Panc1 (cell line): ENCODE data around the gene SLC12A4. TPM values are rescaled to one million over a fixed set of nuclear protein-coding genes. Genes with fewer than 3 reads are reported as not detected.

Experiments
- ATAC-seq: fragments of 200-7000 bp; cut with Tn5 transposase; 2 replicates; pipeline ENCODE4 v1.9.1; 2020; ENCODE audit warnings: mild to moderate bottlenecking, moderate library complexity
- BruUV-seq: library from RNA; stranded (reverse); fragments of 400-500 nt; replicated peaks from 2 replicates; lab custom pipeline; 2021; lab: Mats Ljungman, UMichigan
- CTCF ChIA-PET: fragments of 300-600 bp; sonication (Branson Sonifier 250); formaldehyde crosslinking; loops from one replicate; lab custom pipeline; 2022; ENCODE audit warnings: antibody characterized with exemption; lab: Charles Lee
- POLR2A ChIA-PET: fragments of 300-600 bp; sonication (Branson Sonifier 250); formaldehyde crosslinking; loops from one replicate; lab custom pipeline; 2022; ENCODE audit warnings: antibody characterized with exemption; lab: Charles Lee
- DNase-seq: peaks from one replicate; pipeline ENCODE4 v3.0.0-alpha.2; 2010; ENCODE audit warnings: low read depth, low spot score
- H3K27ac ChIP-seq: 2 replicates; pipeline ENCODE4 v1.5.1; 2011; ENCODE audit warnings: mild to moderate bottlenecking, low read length, inconsistent platforms
- H3K27me3 ChIP-seq: fragments of 200-500 bp; sonication (Bioruptor generic); 2 replicates; pipeline ENCODE4 v1.6.0; 2014; ENCODE audit warnings: low read length, inconsistent platforms; ENCODE audit not compliant: control insufficient read depth, insufficient read depth
- H3K36me3 ChIP-seq: fragments of 200-500 bp; sonication (Bioruptor generic); 2 replicates; pipeline ENCODE4 v1.5.1; 2014; ENCODE audit warnings: inconsistent platforms, mild to moderate bottlenecking, low read length, moderate library complexity; ENCODE audit not compliant: control insufficient read depth, insufficient read depth
- H3K4me1 ChIP-seq: 2 replicates; pipeline ENCODE4 v1.5.1; 2011; ENCODE audit warnings: inconsistent platforms, mild to moderate bottlenecking, low read length, moderate library complexity; ENCODE audit not compliant: control insufficient read depth, insufficient read depth
- H3K4me3 ChIP-seq, 2 experiments: 2 replicates each; pipeline ENCODE4 v1.5.1; 2011 to 2012; ENCODE audit warnings: low read depth in 2 of 2, low read length in 2 of 2, mild to moderate bottlenecking in 2 of 2, inconsistent platforms in 1 of 2, moderate library complexity in 1 of 2
- H3K9me3 ChIP-seq: fragments of 200-500 bp; sonication (Bioruptor generic); 2 replicates; pipeline ENCODE4 v1.5.1; 2014; ENCODE audit warnings: low read depth, mild to moderate bottlenecking, inconsistent platforms, low read length, moderate library complexity; ENCODE audit not compliant: control insufficient read depth, insufficient read depth
- CTCF ChIP-seq: fragments of 450-650 bp; IDR thresholded peaks from 2 replicates; pipeline ENCODE4 v1.5.1; 2017; ENCODE audit warnings: mild to moderate bottlenecking
- POLR2AphosphoS5 ChIP-seq: IDR thresholded peaks from 2 replicates; pipeline ENCODE4 v1.6.1; 2012; ENCODE audit warnings: mild to moderate bottlenecking, low read depth, low read length, moderate library complexity
- REST ChIP-seq, 2 experiments: IDR thresholded peaks; 2 replicates each; pipeline ENCODE4 v1.6.1; 2011 to 2012; ENCODE audit warnings: low read depth in 2 of 2, control low read depth in 1 of 2, low read length in 1 of 2, mild to moderate bottlenecking in 1 of 2, moderate library complexity in 1 of 2; ENCODE audit not compliant: insufficient read depth in 1 of 2
- SIN3A ChIP-seq: IDR thresholded peaks from 2 replicates; pipeline ENCODE4 v1.6.1; 2012; ENCODE audit warnings: low read depth, mild to moderate bottlenecking, low read length, moderate library complexity, borderline replicate concordance; ENCODE audit not compliant: insufficient read depth
- TCF7L2 ChIP-seq: IDR thresholded peaks from 2 replicates; pipeline ENCODE4 v1.6.1; 2011; ENCODE audit warnings: mild to moderate bottlenecking, low read depth, low read length, inconsistent platforms
- in situ Hi-C: cut with HindIII; loops from 2 replicates; pipeline ENCODE4 v1.10.0; 2016; ENCODE audit warnings: low sequenced_read_pairs, low pct_unique_long_range_greater_than_20kb
- intact Hi-C: fragments of 100-400 bp; cut with micrococcal nuclease; formaldehyde crosslinking; loops from one replicate; pipeline ENCODE4 v1.10.0; 2022; ENCODE audit not compliant: unreplicated experiment
- total RNA-seq: library from RNA; stranded (reverse); gene quantifications from one replicate; pipeline ENCODE4 v1.2.1, GENCODE V29; 2021; ENCODE audit not compliant: unreplicated experiment

Gene SLC12A4
- total RNA-seq, 1 experiment from 2014 or later = 31.8 TPM

GRCh38 chr16:67934306-67935100, 33.9 kb downstream of the SLC12A4 start:
- H3K4me3 ChIP-seq = peak overlapping the region; percentile 80 to 92
- no peak for DNase-seq
- ChIA-PET POLR2A (no interaction called here), CTCF (interaction anchor here (0.5 to 0.6 kb wide), 2 partner anchors 51 to 383 kb away, joined by 4 to 5 read pairs; no protein-coding TSS in a partner anchor)
- H3K36me3 ChIP-seq = peaks cover 2% of the 10 kb centered on the region; the same call in 1 of the 2 replicates
- no peak for ATAC-seq
- H3K4me1 ChIP-seq = 0 out of 2 replicates have a peak, but pooled peaks cover 4% of the 10 kb centered on the region
- H3K9me3 ChIP-seq = no peaks in the 10 kb centered on the region
- BruUV-seq = TSS peak; percentile 72
- in situ Hi-C loops (no loop called here), intact Hi-C loops (no loop called here)
- TF ChIP-seq TCF7L2 (no peak), CTCF (no peak), POLR2AphosphoS5 (no peak), SIN3A (no peak), REST (IDR thresholded peaks at IDR 0.05; ENCODE audit: insufficient read depth in 1 of 2, low read depth in 2 of 2, low read length in 1 of 2) (no peak)
- H3K27me3 ChIP-seq = no peaks in the 10 kb centered on the region
- H3K27ac ChIP-seq = peak overlapping the region; percentile 93

GRCh38 chr16:67933805-67934204, 34.6 kb downstream of the SLC12A4 start:
- POLR2A ChIA-PET = interaction anchor here (0.5 kb wide), 1 partner anchor 117 kb away, joined by 4 read pairs; no protein-coding TSS in a partner anchor
- BruUV-seq = no TSS peak
- in situ Hi-C loops = no loop called here
- CTCF ChIA-PET = interaction anchor here (0.6 kb wide), 1 partner anchor 50 kb away, joined by 5 read pairs; no protein-coding TSS in a partner anchor
- H3K4me1 ChIP-seq = 0 out of 2 replicates have a peak, but pooled peaks cover 4% of the 10 kb centered on the region
- H3K27me3 ChIP-seq = no peaks in the 10 kb centered on the region
- no peak overlapping the region for H3K4me3 ChIP-seq
- TF ChIP-seq TCF7L2 (no peak), POLR2AphosphoS5 (no peak), REST (IDR thresholded peaks at IDR 0.05; ENCODE audit: insufficient read depth in 1 of 2, low read depth in 2 of 2, low read length in 1 of 2) (no peak), SIN3A (no peak), CTCF (no peak)
- H3K9me3 ChIP-seq = no peaks in the 10 kb centered on the region
- ATAC-seq = no peak
- H3K27ac ChIP-seq = no peak overlapping the region
- DNase-seq = no peak
- H3K36me3 ChIP-seq = peaks cover 2% of the 10 kb centered on the region; the same call in 1 of the 2 replicates
- intact Hi-C loops = no loop called here
